GM21381 (cell line): ENCODE measurements around the gene GP2.

Source experiments
- ATAC-seq: cut with Tn5 transposase; IDR thresholded peaks from one replicate; pipeline ENCODE4 v1.9.1; 2021; ENCODE audit warnings: mild to moderate bottlenecking, moderate library complexity; ENCODE audit not compliant: unreplicated experiment

The GP2 gene

DNA sequence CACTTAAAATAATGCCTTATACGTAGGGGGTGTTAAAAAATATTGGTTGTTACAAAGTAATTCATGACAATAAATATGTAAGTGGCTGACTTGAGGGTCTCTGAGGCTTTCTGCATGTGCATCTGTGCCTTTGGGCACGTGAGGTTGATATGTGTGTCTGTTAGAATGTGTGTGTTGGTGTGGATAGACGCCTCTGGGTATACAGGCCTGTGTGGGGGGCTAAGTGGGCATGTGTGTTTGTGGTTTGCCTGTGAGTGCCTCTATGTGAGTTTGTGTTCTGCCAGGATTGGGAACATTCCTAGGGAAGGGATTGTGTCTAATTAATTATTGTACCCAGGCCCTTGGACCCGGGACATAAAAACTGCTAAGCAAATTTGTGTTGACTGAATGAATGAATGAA is 19.0 kb downstream of the GP2 start:
- no peak for ATAC-seq

- ATAC-seq = no peak
Measured at GRCh38 chr16:20307791-20308190, 19.5 kb downstream of the GP2 start.

DNA sequence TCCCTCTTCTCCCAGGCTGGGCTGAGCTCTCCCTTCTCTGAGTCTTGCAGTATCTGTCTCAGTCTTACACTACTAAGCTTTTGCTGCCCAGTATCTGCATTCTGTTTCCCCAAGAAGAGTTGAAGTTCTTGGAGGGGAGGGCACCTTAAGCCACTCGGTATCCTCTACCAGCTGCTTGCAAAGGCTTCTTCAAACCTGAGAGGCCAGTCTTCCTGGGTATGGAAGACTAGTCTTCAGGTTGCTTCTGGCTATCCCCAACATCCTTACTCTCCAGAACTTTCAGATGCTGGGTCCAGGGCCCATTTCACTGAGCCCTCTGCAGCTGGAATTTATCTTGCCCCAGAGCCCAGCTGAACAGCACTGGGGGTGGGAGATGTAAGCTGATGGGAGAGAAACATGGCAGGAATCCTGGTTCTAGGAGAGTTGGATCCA is 20.1 kb downstream of the GP2 start:
- no peak for ATAC-seq

DNA sequence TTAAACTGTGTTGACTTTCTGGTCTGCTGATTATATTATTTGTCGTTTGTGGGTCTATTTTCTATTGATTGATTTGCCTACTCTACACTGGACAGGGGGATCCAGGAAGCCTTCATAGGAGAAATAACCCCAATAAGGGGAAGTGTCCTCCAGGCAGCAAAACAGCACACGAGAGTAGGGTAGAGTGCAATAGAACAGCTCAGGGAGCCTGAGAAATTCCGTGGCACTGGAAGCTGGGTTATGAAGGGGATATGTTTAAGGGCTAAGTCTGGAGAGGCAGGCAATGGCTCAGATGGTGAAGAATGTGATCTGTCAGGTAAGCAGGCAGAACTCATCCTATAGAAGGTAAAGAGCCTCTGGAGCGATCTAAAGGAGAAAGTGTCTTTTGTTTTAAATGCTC is 20.9 kb downstream of the GP2 start:
- no peak for ATAC-seq

DNA sequence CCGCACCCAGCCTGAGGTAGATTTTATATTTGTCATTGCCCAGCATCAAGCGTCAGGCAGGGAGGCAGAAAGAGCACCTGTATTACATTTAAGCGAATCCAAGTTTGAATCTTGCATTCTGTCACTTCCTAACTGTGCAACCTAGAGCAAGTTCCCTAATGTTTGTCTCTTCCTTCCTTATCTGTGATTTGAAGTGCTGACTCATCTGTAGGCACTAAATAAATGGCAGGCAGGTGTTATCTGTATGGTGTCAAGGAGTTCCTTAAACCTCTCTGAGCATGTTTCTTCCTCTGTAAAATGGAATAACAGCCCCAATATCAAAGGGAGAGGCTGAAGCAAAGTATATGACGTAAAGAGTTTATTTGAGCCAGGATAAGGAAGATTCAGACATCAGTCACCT is 24.3 kb downstream of the GP2 start:
- ATAC-seq = no peak

DNA sequence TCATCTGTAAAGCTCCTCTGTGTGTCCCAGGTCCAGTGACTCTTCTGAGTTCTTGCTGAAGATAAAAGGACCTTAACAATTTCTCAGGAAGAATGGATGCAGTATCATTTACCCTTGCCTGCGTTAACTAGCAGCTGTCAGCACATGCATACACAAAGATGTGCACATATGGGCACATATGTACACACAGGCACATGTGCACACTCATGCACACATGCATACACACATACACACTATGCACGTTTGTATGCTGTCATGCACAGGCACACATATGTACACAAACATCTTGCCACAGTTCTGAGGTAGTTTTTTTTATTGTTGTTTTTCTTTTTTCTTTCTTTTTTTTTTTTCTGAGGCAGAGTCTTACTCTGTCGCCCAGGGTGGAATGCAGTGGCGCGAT is 24.9 kb downstream of the GP2 start:
- no peak for ATAC-seq

DNA sequence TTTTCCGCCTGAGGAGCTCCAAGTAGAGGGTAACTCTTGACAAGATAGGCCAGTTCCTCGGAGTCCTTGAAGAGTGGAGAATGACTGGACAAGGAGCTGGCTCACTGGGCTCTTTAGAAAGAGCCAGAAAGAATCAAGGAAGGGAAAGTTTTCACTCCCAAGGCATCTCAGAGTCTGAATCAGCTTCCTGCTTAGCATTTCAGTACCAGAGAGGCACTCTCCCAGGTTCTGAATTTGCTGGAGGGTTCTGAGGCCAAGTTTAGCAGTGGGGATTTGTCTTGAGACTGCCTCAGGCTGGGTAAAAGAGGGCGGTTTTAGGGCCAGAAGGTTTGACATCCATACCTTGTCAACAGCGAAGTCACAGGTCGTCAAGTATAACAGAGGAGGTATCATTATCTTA is 25.5 kb downstream of the GP2 start:
- ATAC-seq = no peak

GRCh38 chr16:20300312-20301097 is 26.8 kb downstream of the GP2 start:
- no peak for ATAC-seq

GRCh38 chr16:20298452-20298851 is 28.9 kb downstream of the GP2 start:
- no peak for ATAC-seq

DNA sequence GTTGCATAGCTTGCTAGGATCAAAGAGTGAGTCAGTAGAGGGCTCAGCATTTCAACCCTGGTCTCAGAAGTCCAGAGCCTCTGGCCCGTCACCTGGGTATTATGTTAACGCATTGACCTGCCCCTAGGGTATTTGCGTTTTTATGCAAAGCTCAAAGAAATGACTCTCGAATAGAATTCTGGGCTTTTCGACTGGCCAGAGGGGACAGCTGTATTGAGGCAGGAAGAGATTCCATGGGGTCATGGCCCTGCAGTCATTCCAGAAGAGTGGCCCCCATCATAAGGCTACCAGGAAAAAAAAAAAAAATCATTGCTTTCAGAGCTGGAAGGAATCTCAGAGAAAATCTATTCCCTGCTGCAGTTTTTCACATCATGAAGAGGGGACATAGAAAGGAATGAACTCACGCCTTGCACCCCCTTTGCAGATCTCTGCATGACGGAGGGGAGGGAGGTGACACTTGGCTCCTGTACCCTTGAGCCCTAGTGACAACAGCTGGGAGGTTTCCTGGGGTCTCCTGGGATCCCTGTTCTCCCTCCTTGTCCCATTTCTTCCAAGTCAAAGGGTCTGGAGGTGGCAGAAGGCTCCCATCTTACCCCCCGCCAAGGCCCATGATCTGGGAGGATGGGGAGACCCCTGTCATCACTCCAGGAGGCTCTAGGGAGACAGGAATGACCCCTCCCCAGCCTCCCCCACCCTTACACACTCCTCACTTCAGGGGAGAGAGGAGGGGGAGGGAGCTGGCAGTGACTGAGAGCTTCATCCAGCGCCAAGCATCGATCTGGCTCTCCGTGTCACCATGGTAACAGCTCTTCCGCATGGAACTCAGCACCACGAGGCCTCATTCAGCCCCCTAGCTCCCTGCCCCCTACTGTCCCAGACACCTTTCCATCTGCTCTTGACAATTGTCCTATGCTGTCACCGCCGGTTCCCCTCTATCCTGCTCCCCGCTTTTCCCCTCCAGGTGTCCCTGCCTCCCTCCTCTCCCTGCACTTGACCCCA is 35.8 kb downstream of the GP2 start:
- ATAC-seq = no peak

DNA sequence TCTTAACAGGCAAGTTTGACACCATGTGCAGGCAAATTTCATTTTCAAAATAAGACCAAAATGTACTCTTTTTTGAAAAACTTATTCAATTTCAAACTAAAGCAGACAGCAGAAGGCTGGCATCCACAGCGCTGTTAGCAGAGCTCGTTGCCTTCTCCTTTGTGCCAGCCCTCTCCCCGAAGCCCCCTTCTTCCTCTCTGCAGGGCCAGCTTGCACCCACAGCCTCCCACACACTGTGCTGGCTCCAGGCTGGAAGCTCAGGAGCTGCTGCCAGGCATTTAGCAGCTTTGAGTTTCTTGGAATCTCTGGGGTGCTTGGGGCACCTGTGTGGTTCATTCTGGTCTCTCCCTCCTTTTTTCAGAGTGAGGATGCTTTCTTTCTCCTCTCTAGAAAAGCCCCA is 37.7 kb downstream of the GP2 start:
- no peak for ATAC-seq

- no peak for ATAC-seq
Measured at GRCh38 chr16:20285993-20286499, 41.3 kb downstream of the GP2 start.

GRCh38 chr16:20280259-20280658 is 47.1 kb downstream of the GP2 start:
- no peak for ATAC-seq

DNA sequence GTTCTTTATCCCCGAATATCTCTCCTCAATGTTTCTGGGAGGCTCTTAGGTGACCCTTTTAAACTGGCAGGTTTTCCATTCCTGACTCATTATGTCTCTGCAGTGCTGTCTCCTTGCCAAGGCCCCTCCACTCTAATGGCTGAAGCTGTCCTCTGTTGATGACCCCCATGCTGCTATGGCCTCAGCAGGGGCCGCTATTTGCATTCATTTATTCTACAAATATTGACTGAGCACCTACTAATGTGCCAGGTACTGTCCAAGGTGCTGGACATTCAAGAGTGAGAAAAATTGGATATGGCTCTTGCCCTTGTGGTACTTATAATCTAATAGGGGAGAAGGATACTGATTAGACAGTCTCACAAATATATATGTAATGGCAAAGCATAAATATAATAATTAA is 55.4 kb downstream of the GP2 start:
- ATAC-seq = no peak

DNA sequence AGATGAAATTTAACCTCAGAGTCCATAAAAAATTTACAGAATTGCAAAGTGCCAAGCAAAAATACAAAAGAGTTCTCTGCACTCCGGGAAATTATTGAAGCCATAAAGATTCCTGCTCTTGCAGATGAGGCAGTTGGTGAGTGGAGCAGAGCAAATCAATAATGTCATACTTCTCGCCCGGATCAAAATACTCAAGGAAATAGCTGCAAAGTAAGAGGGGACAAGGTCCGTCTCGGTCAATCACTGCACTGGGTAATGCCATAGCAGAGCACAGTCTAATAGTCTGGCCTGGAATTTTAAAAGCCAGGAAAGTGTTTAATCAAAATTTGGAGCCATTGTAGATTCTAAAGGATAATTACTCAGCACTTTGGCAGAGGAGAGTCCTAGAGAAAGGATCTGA is 58.9 kb downstream of the GP2 start:
- ATAC-seq = no peak

DNA sequence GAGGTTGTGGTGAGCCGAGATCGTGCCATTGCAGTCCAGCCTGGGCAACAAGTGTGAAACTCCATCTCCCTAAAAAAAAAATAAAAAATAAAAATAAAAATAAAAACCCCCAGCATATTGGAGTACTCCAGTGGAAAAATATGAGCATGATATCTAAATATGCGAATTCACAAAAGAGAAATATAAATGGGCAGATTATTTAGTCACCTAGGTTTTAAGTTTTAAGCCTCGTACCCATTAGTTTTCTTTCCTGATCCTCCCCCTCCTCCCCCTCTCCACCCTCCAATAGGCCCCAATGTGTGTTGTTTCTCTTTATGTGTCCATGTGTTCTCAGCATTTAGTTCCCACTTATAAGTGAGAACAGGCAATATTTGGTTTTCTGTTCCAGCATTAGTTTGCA is 62.3 kb downstream of the GP2 start:
- no peak for ATAC-seq

DNA sequence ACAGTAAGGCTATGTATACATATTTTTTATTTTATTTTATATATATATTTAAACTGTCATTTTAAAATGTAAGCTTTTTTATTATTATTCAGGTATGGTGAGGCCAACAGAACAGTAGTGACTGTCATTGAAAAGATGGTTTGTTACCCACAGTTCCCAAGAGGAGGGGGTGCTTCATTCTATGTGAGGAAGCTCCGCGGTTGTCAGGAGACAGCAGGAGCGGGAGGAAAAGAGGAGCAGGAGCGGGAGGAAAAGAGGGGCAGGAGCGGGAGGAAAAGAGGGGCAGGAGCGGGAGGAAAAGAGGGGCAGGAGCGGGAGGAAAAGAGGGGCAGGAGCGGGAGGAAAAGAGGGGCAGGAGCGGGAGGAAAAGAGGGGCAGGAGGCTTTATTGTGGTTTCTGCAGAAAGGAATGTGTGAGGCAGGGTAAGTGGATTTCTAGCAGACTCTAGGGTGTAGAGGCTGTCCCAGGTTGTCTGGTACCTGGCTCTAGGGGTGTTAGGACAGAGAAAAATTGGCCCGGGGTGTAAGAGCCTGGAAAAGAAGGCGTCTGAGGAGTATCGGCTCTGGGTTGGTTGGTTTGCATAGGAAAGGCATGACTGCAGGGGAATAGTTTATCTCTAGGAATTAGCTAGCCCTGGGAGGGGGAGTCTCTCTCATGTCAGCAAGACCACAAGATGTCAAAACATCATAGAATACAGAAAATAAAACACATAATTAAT is 64.0 kb downstream of the GP2 start:
- no peak for ATAC-seq

DNA sequence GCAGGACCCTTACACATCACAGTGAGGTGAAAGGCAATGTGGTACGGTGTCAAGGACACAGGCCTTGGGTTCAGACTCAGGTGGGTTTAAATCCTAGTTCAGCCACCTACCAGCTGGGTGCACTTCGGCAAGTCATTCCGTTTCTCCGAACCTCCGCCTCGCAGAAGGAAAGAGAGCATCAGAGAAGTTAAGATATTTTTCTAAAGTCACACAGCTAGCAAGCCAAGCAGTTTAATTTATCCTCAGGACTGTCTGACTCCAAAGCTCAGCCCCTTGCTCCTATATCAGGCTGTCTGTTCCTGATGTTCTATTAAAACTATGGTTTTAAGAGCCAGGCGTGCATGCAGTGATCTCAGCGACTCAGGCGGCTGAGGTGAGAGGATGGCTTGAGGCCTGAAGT is 65.1 kb downstream of the GP2 start:
- no peak for ATAC-seq

DNA sequence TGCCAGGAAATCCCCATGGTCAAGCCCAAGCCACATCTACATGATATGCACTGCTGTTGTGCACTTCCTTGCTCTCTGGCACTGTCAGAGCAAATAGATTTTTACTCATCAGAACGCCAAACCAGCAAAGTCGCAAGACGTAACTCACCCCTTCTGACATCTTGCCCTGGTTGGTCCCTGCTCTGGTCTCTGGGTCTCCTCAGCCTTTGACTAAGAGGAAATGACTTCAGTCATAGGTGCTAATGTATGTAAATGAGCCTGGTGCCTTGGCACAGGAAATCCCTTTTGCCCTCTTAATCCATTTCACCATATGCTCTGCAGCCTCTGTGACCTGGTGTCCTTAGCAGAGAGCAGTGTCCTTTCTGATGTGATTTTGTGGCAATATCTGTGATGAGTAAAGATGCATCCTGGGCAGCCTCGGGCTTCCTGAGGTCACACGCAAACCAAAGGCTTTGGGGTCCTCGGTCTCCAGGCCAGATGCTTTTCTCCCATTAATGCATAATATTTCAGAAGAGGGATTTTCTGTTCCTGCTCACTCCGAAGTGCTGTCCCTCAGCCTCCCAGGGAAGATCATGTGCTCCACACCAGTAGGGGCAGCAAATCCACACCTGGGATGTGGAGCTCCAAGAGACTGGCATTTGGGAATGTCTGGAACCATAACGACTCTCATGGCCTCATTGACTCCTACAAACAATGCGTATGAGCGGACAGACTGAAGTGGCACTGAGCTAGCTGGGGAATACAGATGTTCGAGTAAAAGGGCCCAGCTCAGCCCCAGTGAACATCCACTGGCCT is 66.9 kb downstream of the GP2 start:
- ATAC-seq = no peak
